ENCODE data around the gene ADA.
"Not testable (repeated sequence)": the region's sequence is repeated elsewhere in the genome, so short reads cannot be mapped to it uniquely, and the experiment has no call there.

The ADA gene

GRCh38 chr20:44651684-44652423, at the start of gene ADA:
ADA (minus strand) TSS chr20:44651699; CDS start chr20:44651607, 92 bp downstream.
- Mint-ChIP-seq H3K27ac (peak within 1 kb of the TSS; percentile 87 to 88), H3K4me1 (peaks cover 52% of the 10 kb centered on the region), H3K27me3 (no peaks in the 10 kb centered on the region), H3K9me3 (peaks cover 0 to 7% of the 10 kb centered on the region in 2 donors), H3K4me3 (peak within 1 kb of the TSS; percentile 89 to 91)
- DNase-seq, result peak; percentile 58 to 70
- ATAC-seq, result peak; percentile 75

- Mint-ChIP-seq H3K27ac (peak overlapping the region in 1 of 2 donors; percentile 15), H3K27me3 (no peaks in the 10 kb centered on the region), H3K4me1 (peaks cover 14% of the 10 kb centered on the region), H3K4me3 (no peak overlapping the region), H3K9me3 (no peaks in the 10 kb centered on the region)
- ATAC-seq (no peak), DNase-seq (no peak)
Observed at GRCh38 chr20:44700306-44700705, 48.8 kb upstream of the ADA start.

- ATAC-seq (no peak), DNase-seq (no peak)
- H3K27me3 Mint-ChIP-seq, result no peaks in the 10 kb centered on the region
- H3K4me3 Mint-ChIP-seq, result no peak overlapping the region
- H3K9me3 Mint-ChIP-seq, result no peaks in the 10 kb centered on the region
- H3K4me1 Mint-ChIP-seq, result peaks cover 17% of the 10 kb centered on the region
- H3K27ac Mint-ChIP-seq, result peak overlapping the region in 1 of 2 donors; percentile 34
Observed at GRCh38 chr20:44698351-44698750, 46.9 kb upstream of the ADA start.

- not testable (repeated sequence) for H3K27me3 Mint-ChIP-seq, H3K4me3 Mint-ChIP-seq, ATAC-seq, DNase-seq, H3K9me3 Mint-ChIP-seq
- Mint-ChIP-seq H3K4me1 (peaks cover 17% of the 10 kb centered on the region), H3K27ac (peak overlapping the region; percentile 63 to 77)
Observed at GRCh38 chr20:44697041-44697440, 45.5 kb upstream of the ADA start.

GRCh38 chr20:44696315-44696714, 44.8 kb upstream of the ADA start:
- peaks cover 22% of the 10 kb centered on the region for H3K4me1 Mint-ChIP-seq
- ATAC-seq (no peak), DNase-seq (no peak)
- no peak overlapping the region for H3K27ac Mint-ChIP-seq
- no peak overlapping the region for H3K4me3 Mint-ChIP-seq
- H3K9me3 Mint-ChIP-seq, result peaks cover 0 to 11% of the 10 kb centered on the region in 2 donors
- H3K27me3 Mint-ChIP-seq, result no peaks in the 10 kb centered on the region

- ATAC-seq, result no peak
- Mint-ChIP-seq H3K27ac (no peak overlapping the region), H3K27me3 (no peaks in the 10 kb centered on the region), H3K4me3 (no peak overlapping the region), H3K9me3 (peaks cover 0 to 11% of the 10 kb centered on the region in 2 donors), H3K4me1 (peaks cover 23% of the 10 kb centered on the region)
- DNase-seq, result no peak
Observed at GRCh38 chr20:44695674-44696300, 44.3 kb upstream of the ADA start.

- H3K27ac Mint-ChIP-seq, result no peak overlapping the region
- no peak overlapping the region for H3K4me3 Mint-ChIP-seq
- ATAC-seq (no peak), DNase-seq (no peak)
- no peaks in the 10 kb centered on the region for H3K27me3 Mint-ChIP-seq
- peaks cover 23% of the 10 kb centered on the region for H3K4me1 Mint-ChIP-seq
- H3K9me3 Mint-ChIP-seq, result peaks cover 0 to 11% of the 10 kb centered on the region in 2 donors
Observed at GRCh38 chr20:44695295-44695673, 43.8 kb upstream of the ADA start.

GRCh38 chr20:44694159-44694558, 42.7 kb upstream of the ADA start:
- H3K9me3 Mint-ChIP-seq, result peaks cover 0 to 11% of the 10 kb centered on the region in 2 donors
- DNase-seq, result no peak
- peaks cover 23% of the 10 kb centered on the region for H3K4me1 Mint-ChIP-seq
- no peak overlapping the region for H3K27ac Mint-ChIP-seq
- H3K4me3 Mint-ChIP-seq, result no peak overlapping the region
- H3K27me3 Mint-ChIP-seq, result no peaks in the 10 kb centered on the region
- no peak for ATAC-seq

GRCh38 chr20:44693627-44694026, 42.1 kb upstream of the ADA start:
- no peak for DNase-seq
- Mint-ChIP-seq H3K4me3 (no peak overlapping the region), H3K9me3 (peaks cover 0 to 11% of the 10 kb centered on the region in 2 donors), H3K27me3 (no peaks in the 10 kb centered on the region), H3K27ac (no peak overlapping the region), H3K4me1 (peaks cover 23% of the 10 kb centered on the region)
- ATAC-seq, result no peak

- H3K27ac Mint-ChIP-seq, result no peak overlapping the region
- H3K4me1 Mint-ChIP-seq, result peaks cover 23% of the 10 kb centered on the region
- no peak for ATAC-seq
Observed at GRCh38 chr20:44692932-44693480, 41.5 kb upstream of the ADA start.

GRCh38 chr20:44691424-44692423, 40.2 kb upstream of the ADA start:
- DNase-seq (no peak), ATAC-seq (no peak)
- peaks cover 0 to 11% of the 10 kb centered on the region in 2 donors for H3K9me3 Mint-ChIP-seq
- no peak overlapping the region for H3K27ac Mint-ChIP-seq
- H3K27me3 Mint-ChIP-seq, result no peaks in the 10 kb centered on the region
- no peak overlapping the region for H3K4me3 Mint-ChIP-seq
- H3K4me1 Mint-ChIP-seq, result peaks cover 23% of the 10 kb centered on the region

More at GRCh38 chr20:44692932-44693480, 41.5 kb upstream of the ADA start:
- Mint-ChIP-seq H3K27me3 (no peaks in the 10 kb centered on the region), H3K9me3 (peaks cover 0 to 11% of the 10 kb centered on the region in 2 donors), H3K4me3 (no peak overlapping the region)
- DNase-seq, result no peak

- DNase-seq (no peak), ATAC-seq (no peak)
- no peaks in the 10 kb centered on the region for H3K27me3 Mint-ChIP-seq
- peaks cover 0 to 11% of the 10 kb centered on the region in 2 donors for H3K9me3 Mint-ChIP-seq
- H3K27ac Mint-ChIP-seq, result no peak overlapping the region
- peaks cover 15% of the 10 kb centered on the region for H3K4me1 Mint-ChIP-seq
- no peak overlapping the region for H3K4me3 Mint-ChIP-seq
Observed at GRCh38 chr20:44690781-44691423, 39.4 kb upstream of the ADA start.

- no peak for ATAC-seq
- no peaks in the 10 kb centered on the region for H3K27me3 Mint-ChIP-seq
Observed at GRCh38 chr20:44689809-44690208, 38.3 kb upstream of the ADA start.

GRCh38 chr20:44688053-44688625, 36.6 kb upstream of the ADA start:
- Mint-ChIP-seq H3K4me3 (no peak overlapping the region), H3K4me1 (peaks cover 22% of the 10 kb centered on the region), H3K27me3 (no peaks in the 10 kb centered on the region), H3K27ac (no peak overlapping the region), H3K9me3 (peaks cover 0 to 11% of the 10 kb centered on the region in 2 donors)
- ATAC-seq (no peak), DNase-seq (no peak)

More at GRCh38 chr20:44689809-44690208, 38.3 kb upstream of the ADA start:
- Mint-ChIP-seq H3K4me1 (peaks cover 13% of the 10 kb centered on the region), H3K27ac (no peak overlapping the region), H3K4me3 (no peak overlapping the region), H3K9me3 (peaks cover 0 to 11% of the 10 kb centered on the region in 2 donors)
- DNase-seq, result no peak
